CD14-positive monocyte (primary cell): ENCODE measurements around the gene FBXL13. TPM values are rescaled to one million over a fixed set of nuclear protein-coding genes. Genes with fewer than 3 reads are reported as not detected.

Experiments
- DNase-seq, 3 donors: peaks; one replicate each; pipeline ENCODE4 v3.0.0-alpha.2; 2011 to 2022
- H2AFZ ChIP-seq: 2 replicates; pipeline ENCODE4 v1.6.0; 2012; ENCODE audit warnings: mild to moderate bottlenecking, low read depth, low read length, inconsistent platforms; ENCODE audit not compliant: insufficient read depth, poor library complexity, severe bottlenecking
- H3K27ac ChIP-seq, 2 donors: 1 replicate in 1 of 2; 2 replicates in 1 of 2; pipeline ENCODE4 v1.5.1; 2012 to 2013; ENCODE audit warnings: low read length in 2 of 2, control low read depth in 1 of 2, inconsistent platforms in 1 of 2, low read depth in 1 of 2, mild to moderate bottlenecking in 1 of 2
- H3K27me3 ChIP-seq, 2 donors: one replicate each; pipeline versions ENCODE4 v1.6.0 to v1.6.1; 2011 to 2013; ENCODE audit warnings: low read length in 2 of 2; ENCODE audit not compliant: control insufficient read depth in 2 of 2, insufficient read depth in 2 of 2
- H3K36me3 ChIP-seq, 2 donors: replicated peaks in 1 of 2; 1 replicate in 1 of 2; 2 replicates in 1 of 2; pipeline versions ENCODE4 v1.5.1 to v1.6.1; 2012 to 2013; ENCODE audit warnings: low read length in 2 of 2, control low read depth in 1 of 2, inconsistent platforms in 1 of 2, mild to moderate bottlenecking in 1 of 2; ENCODE audit not compliant: insufficient read depth in 2 of 2, control insufficient read depth in 1 of 2
- H3K4me1 ChIP-seq, 2 donors: 1 replicate in 1 of 2; 2 replicates in 1 of 2; pipeline versions ENCODE4 v1.5.1 to v1.6.1; 2012 to 2013; ENCODE audit warnings: low read length in 2 of 2, control low read depth in 1 of 2, inconsistent platforms in 1 of 2, mild to moderate bottlenecking in 1 of 2, moderate library complexity in 1 of 2; ENCODE audit not compliant: insufficient read depth in 2 of 2, control insufficient read depth in 1 of 2
- H3K4me2 ChIP-seq: replicated peaks from 2 replicates; pipeline ENCODE3; 2012; ENCODE audit warnings: low read length, moderate library complexity, mild to moderate bottlenecking; ENCODE audit not compliant: poor library complexity, severe bottlenecking; ENCODE audit errors: extremely low read depth
- H3K4me3 ChIP-seq, 3 experiments: fragments of 200-600 bp in 1 of 3; sonication (generic) in 1 of 3; replicated peaks in 1 of 3; 1 replicate in 2 of 3; 2 replicates in 1 of 3; pipeline ENCODE4 v1.5.1; 2011 to 2013; ENCODE audit warnings: low read length in 3 of 3, mild to moderate bottlenecking in 3 of 3, control low read depth in 2 of 3, low read depth in 2 of 3, inconsistent platforms in 1 of 3, moderate library complexity in 1 of 3
- H3K79me2 ChIP-seq: 2 replicates; pipeline ENCODE4 v1.6.0; 2012; ENCODE audit warnings: mild to moderate bottlenecking, control low read depth, inconsistent platforms, low read length, moderate library complexity; ENCODE audit not compliant: insufficient read depth
- H3K9ac ChIP-seq: 2 replicates; pipeline ENCODE4 v1.6.0; 2017; ENCODE audit warnings: low read length, mild to moderate bottlenecking; ENCODE audit not compliant: insufficient read depth, poor library complexity, severe bottlenecking
- H3K9me3 ChIP-seq, 2 donors: replicated peaks in 1 of 2; 1 replicate in 1 of 2; 2 replicates in 1 of 2; pipeline versions ENCODE4 v1.5.1 to v1.6.1; 2012 to 2013; ENCODE audit warnings: low read length in 2 of 2, control low read depth in 1 of 2; ENCODE audit not compliant: control insufficient read depth in 1 of 2, insufficient read depth in 1 of 2
- H4K20me1 ChIP-seq: 2 replicates; pipeline ENCODE4 v1.6.0; 2012; ENCODE audit warnings: mild to moderate bottlenecking, low read length, control low read depth, moderate library complexity; ENCODE audit not compliant: insufficient read depth
- H3K27ac Mint-ChIP-seq, 7 donors: one replicate each; pipeline ENCODE4 v1.8.0; 2020; ENCODE audit warnings: mild to moderate bottlenecking in 7 of 7, mixed read lengths in 7 of 7, moderate library complexity in 6 of 7, inconsistent platforms in 2 of 7
- H3K27me3 Mint-ChIP-seq, 3 donors: one replicate each; pipeline ENCODE4 v1.8.0; 2021 to 2022; ENCODE audit warnings: low read depth in 3 of 3, mild to moderate bottlenecking in 3 of 3, mixed read lengths in 3 of 3, moderate library complexity in 3 of 3, inconsistent platforms in 1 of 3
- H3K36me3 Mint-ChIP-seq, 2 donors: one replicate each; pipeline ENCODE4 v1.8.0; 2020; ENCODE audit warnings: mixed read lengths in 2 of 2, inconsistent platforms in 1 of 2, mild to moderate bottlenecking in 1 of 2
- H3K4me1 Mint-ChIP-seq: one replicate; pipeline ENCODE4 v1.8.0; 2020; ENCODE audit warnings: mild to moderate bottlenecking, mixed read lengths
- H3K4me3 Mint-ChIP-seq, 2 donors: one replicate each; pipeline ENCODE4 v1.8.0; 2020; ENCODE audit warnings: mild to moderate bottlenecking in 2 of 2, mixed read lengths in 2 of 2, moderate library complexity in 1 of 2
- H3K9me3 Mint-ChIP-seq, 7 donors: one replicate each; pipeline ENCODE4 v1.8.0; 2020 to 2022; ENCODE audit warnings: mixed read lengths in 7 of 7, mild to moderate bottlenecking in 6 of 7, moderate library complexity in 6 of 7, inconsistent platforms in 2 of 7
- CTCF ChIP-seq: fragments of 200-600 bp; IDR thresholded peaks from one replicate; pipeline ENCODE4 v1.8.0; 2022; ENCODE audit warnings: antibody characterized with exemption, mild to moderate bottlenecking
- WGBS: methylation state at CpG from one replicate; pipeline ENCODE4 v1.1.5; 2013; ENCODE audit warnings: missing lambda C conversion rate; ENCODE audit not compliant: insufficient coverage; 5-methylcytosine and 5-hydroxymethylcytosine counted together
- intact Hi-C, 2 donors: fragments of 100-400 bp; cut with micrococcal nuclease; formaldehyde crosslinking; loops; one replicate each; pipeline versions ENCODE4 v1.15.0 to v1.15.1; 2023
- polyA plus RNA-seq, 3 donors: library from polyadenylated mRNA; depleted of rRNA in 1 of 3; unstranded in 2 of 3; stranded (reverse) in 1 of 3; fragments of 300-500 nt in 2 of 3; fragments of >200 nt in 1 of 3; fragmentation: Illumina TruSeq in 2 of 3; gene quantifications; 1 replicate in 2 of 3; 2 replicates in 1 of 3; pipeline ENCODE4 v1.2.3, GENCODE V29; 2012 to 2021

Gene FBXL13
- polyA plus RNA-seq, 3 donors, result 0.05 TPM; not detected in 2

- DNase-seq, result no peak
- peaks cover 0 to 3% (median 0%) of the 10 kb centered on the region in 7 donors for H3K9me3 Mint-ChIP-seq
- no peaks in the 10 kb centered on the region for H4K20me1 ChIP-seq
- no peaks in the 10 kb centered on the region for H3K4me1 ChIP-seq
- H3K9me3 ChIP-seq, result no peaks in the 10 kb centered on the region
- no peak overlapping the region for H3K4me3 Mint-ChIP-seq
- no peak overlapping the region for H3K9ac ChIP-seq
- no peaks in the 10 kb centered on the region for H3K27me3 Mint-ChIP-seq
- H3K27ac ChIP-seq, result no peak overlapping the region
- no peaks in the 10 kb centered on the region for H3K27me3 ChIP-seq
- intact Hi-C loops, result no loop called here
- H2AFZ ChIP-seq, result no peak overlapping the region
- no peaks in the 10 kb centered on the region for H3K36me3 ChIP-seq
- H3K27ac Mint-ChIP-seq, result no peak overlapping the region
- H3K4me1 Mint-ChIP-seq, result peaks cover 3% of the 10 kb centered on the region
- no peak overlapping the region for H3K4me2 ChIP-seq
- no CpG with 5 or more reads among the region's 1 CpG for WGBS
- no peak overlapping the region for H3K4me3 ChIP-seq
- no peak for TF ChIP-seq CTCF
- no peaks in the 10 kb centered on the region for H3K36me3 Mint-ChIP-seq
- H3K79me2 ChIP-seq, result no peaks in the 10 kb centered on the region
These were observed 155.8 kb downstream of the FBXL13 start for GRCh38 chr7:102918845-102919244.

DNA sequence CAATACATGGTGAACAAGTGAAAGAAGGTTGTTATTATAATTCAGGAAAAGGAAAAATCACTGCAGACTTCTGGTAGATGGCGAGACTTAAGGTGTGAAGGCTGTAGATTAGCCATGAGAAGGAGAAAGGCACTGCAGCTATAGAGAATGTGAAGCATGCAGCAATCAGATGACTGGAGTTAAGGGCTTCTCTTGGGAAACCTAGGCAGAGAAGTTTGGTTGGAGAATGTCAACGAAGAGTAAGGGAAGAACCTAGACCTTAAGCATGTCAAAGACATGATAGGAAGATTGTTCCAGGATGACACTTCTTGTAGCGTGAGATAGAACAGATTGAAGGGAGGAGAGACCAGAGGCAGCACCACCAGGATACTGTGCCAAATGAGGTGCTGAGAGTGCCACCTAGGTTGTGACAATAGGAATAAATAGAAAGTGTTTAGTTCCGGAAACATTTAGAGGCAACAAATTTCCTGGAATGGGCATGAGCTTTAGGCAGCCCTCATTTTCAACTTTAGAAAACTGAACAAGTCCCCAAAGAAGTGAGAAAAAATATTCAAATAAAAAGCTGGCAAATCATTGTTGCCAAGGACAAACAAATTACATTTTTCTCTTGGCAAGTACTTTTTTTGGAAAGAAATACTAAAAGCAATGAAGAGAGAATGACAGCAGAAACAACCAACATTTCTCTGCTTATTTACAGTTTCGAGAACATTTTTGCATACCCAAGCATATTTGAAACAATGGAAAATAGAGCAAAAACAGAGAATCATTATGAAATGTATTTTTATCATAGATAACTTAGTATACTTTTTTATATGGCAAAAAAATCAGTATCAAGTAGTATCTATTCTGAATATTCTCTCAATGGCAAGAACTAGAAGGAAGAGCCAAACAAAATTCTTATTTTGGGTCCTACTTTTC, 156.9 kb downstream of the FBXL13 start:
- Mint-ChIP-seq H3K4me1 (peaks cover 14% of the 10 kb centered on the region), H3K9me3 (peaks cover 0 to 2% (median 0%) of the 10 kb centered on the region in 7 donors), H3K27me3 (no peaks in the 10 kb centered on the region), H3K27ac (no peak overlapping the region), H3K4me3 (no peak overlapping the region), H3K36me3 (peaks cover 0 to 2% of the 10 kb centered on the region in 2 donors)
- WGBS, result 86% methylated on average over 3 of the region's 5 CpGs
- no peak overlapping the region for H2AFZ ChIP-seq
- no peaks in the 10 kb centered on the region for H3K27me3 ChIP-seq
- H3K36me3 ChIP-seq, result no peaks in the 10 kb centered on the region
- intact Hi-C loops, result no loop called here
- no peak for DNase-seq
- no peaks in the 10 kb centered on the region for H3K9me3 ChIP-seq
- no peaks in the 10 kb centered on the region for H4K20me1 ChIP-seq
- H3K79me2 ChIP-seq, result no peaks in the 10 kb centered on the region
- H3K9ac ChIP-seq, result no peak overlapping the region
- H3K4me2 ChIP-seq, result no peak overlapping the region
- H3K4me1 ChIP-seq, result peaks cover 7 to 11% of the 10 kb centered on the region in 2 donors
- no peak overlapping the region for H3K27ac ChIP-seq
- H3K4me3 ChIP-seq, result no peak overlapping the region
- TF ChIP-seq CTCF, result no peak
